IMR-90 (cell line): Measurements from ENCODE around the gene SIPA1. TPM values are rescaled to one million over a fixed set of nuclear protein-coding genes. Genes with fewer than 3 reads are reported as not detected.

Source experiments
- ATAC-seq: fragments of 200-7000 bp; cut with Tn5 transposase; 2 replicates; pipeline ENCODE4 v1.9.1; 2020; ENCODE audit warnings: low read depth, mild to moderate bottlenecking, moderate library complexity
- BruUV-seq: library from RNA; stranded (reverse); fragments of 400-500 nt; replicated peaks from 2 replicates; lab custom pipeline; 2021; lab: Mats Ljungman, UMichigan
- CTCF ChIA-PET: fragments of 300-600 bp; formaldehyde crosslinking; extraction: SDS; loops from one replicate; lab custom pipeline; 2021; ENCODE audit warnings: antibody characterized with exemption; lab: Yijun Ruan, JAX
- POLR2A ChIA-PET: fragments of 300-600 bp; sonication (Branson Sonifier 250); formaldehyde crosslinking; loops from one replicate; lab custom pipeline; 2022; ENCODE audit warnings: antibody characterized with exemption; ENCODE audit not compliant: unreplicated experiment; lab: Charles Lee
- DNase-seq: peaks from one replicate; pipeline ENCODE4 v3.0.0; 2013
- H2AFZ ChIP-seq: replicated peaks from 2 replicates; pipeline ENCODE3; 2013; ENCODE audit warnings: low read length, mild to moderate bottlenecking; ENCODE audit not compliant: poor library complexity
- H2AK5ac ChIP-seq: 2 replicates; pipeline ENCODE4 v1.6.1; 2013; ENCODE audit warnings: low read depth, low read length, inconsistent platforms
- H2AK9ac ChIP-seq: replicated peaks from 2 replicates; pipeline ENCODE3; 2013; ENCODE audit warnings: mild to moderate bottlenecking, low read depth, low read length, moderate library complexity; ENCODE audit not compliant: poor library complexity
- H2BK120ac ChIP-seq: 2 replicates; pipeline ENCODE4 v1.6.1; 2013; ENCODE audit warnings: low read depth, low read length, inconsistent platforms
- H2BK15ac ChIP-seq: 3 replicates; pipeline ENCODE4 v1.6.1; 2013; ENCODE audit warnings: low read depth, low read length, inconsistent platforms
- H2BK20ac ChIP-seq: 2 replicates; pipeline ENCODE4 v1.6.1; 2013; ENCODE audit warnings: low read depth, mild to moderate bottlenecking, inconsistent platforms, low read length, moderate library complexity
- H2BK5ac ChIP-seq: 2 replicates; pipeline ENCODE4 v1.6.1; 2013; ENCODE audit warnings: mild to moderate bottlenecking, low read depth, low read length, inconsistent platforms; ENCODE audit not compliant: poor library complexity, severe bottlenecking
- H3K14ac ChIP-seq: replicated peaks from 2 replicates; pipeline ENCODE4 v1.6.1; 2013; ENCODE audit warnings: low read depth, low read length, inconsistent platforms
- H3K18ac ChIP-seq: 2 replicates; pipeline ENCODE4 v1.6.1; 2013; ENCODE audit warnings: low read depth, low read length, control low read depth
- H3K23ac ChIP-seq: 2 replicates; pipeline ENCODE4 v1.6.1; 2013; ENCODE audit warnings: low read depth, low read length, inconsistent platforms
- H3K27ac ChIP-seq: 2 replicates; pipeline ENCODE4 v1.5.1; 2013; ENCODE audit warnings: mild to moderate bottlenecking, control low read depth, low read length; ENCODE audit not compliant: insufficient read depth
- H3K27me3 ChIP-seq: 2 replicates; pipeline ENCODE4 v1.6.1; 2013; ENCODE audit warnings: low read length; ENCODE audit not compliant: control insufficient read depth, insufficient read depth
- H3K36me3 ChIP-seq: 2 replicates; pipeline ENCODE4 v1.6.1; 2013; ENCODE audit warnings: low read length, mixed read lengths; ENCODE audit not compliant: control insufficient read depth, insufficient read depth
- H3K4ac ChIP-seq: 2 replicates; pipeline ENCODE4 v1.6.1; 2013; ENCODE audit warnings: low read depth, low read length, inconsistent platforms
- H3K4me1 ChIP-seq: 2 replicates; pipeline ENCODE4 v1.6.1; 2013; ENCODE audit warnings: low read length, mixed read lengths; ENCODE audit not compliant: control insufficient read depth, insufficient read depth
- H3K4me2 ChIP-seq: 2 replicates; pipeline ENCODE4 v1.6.1; 2013; ENCODE audit warnings: low read depth, mild to moderate bottlenecking, control low read depth, low read length, moderate library complexity
- H3K4me3 ChIP-seq: 2 replicates; pipeline ENCODE4 v1.5.1; 2013; ENCODE audit warnings: low read depth, mild to moderate bottlenecking, control low read depth, low read length, moderate library complexity; ENCODE audit not compliant: insufficient read depth
- H3K56ac ChIP-seq: 2 replicates; pipeline ENCODE4 v1.6.1; 2013; ENCODE audit warnings: low read length, inconsistent platforms; ENCODE audit not compliant: insufficient read depth; ENCODE audit errors: extremely low read depth
- H3K79me1 ChIP-seq, 2 experiments: 2 replicates each; pipeline ENCODE4 v1.6.1; 2013; ENCODE audit warnings: low read length in 2 of 2, inconsistent platforms in 1 of 2, low read depth in 1 of 2
- H3K9ac ChIP-seq: 2 replicates; pipeline ENCODE4 v1.6.1; 2013; ENCODE audit warnings: low read depth, low read length, control low read depth
- H3K9me1 ChIP-seq: 2 replicates; pipeline ENCODE4 v1.6.1; 2013; ENCODE audit warnings: low read length, inconsistent platforms; ENCODE audit not compliant: insufficient read depth
- H3K9me3 ChIP-seq: 2 replicates; pipeline ENCODE4 v1.6.1; 2013; ENCODE audit warnings: low read length; ENCODE audit not compliant: control insufficient read depth, insufficient read depth
- H4K20me1 ChIP-seq: 2 replicates; pipeline ENCODE4 v1.6.1; 2013; ENCODE audit warnings: low read length, inconsistent platforms; ENCODE audit not compliant: insufficient read depth
- H4K5ac ChIP-seq: 2 replicates; pipeline ENCODE4 v1.6.1; 2013; ENCODE audit warnings: mild to moderate bottlenecking, low read depth, low read length, control low read depth
- H4K8ac ChIP-seq, 2 experiments: 2 replicates each; pipeline ENCODE4 v1.6.1; 2013; ENCODE audit warnings: low read depth in 2 of 2, low read length in 2 of 2, control low read depth in 1 of 2, inconsistent platforms in 1 of 2
- H4K91ac ChIP-seq: 2 replicates; pipeline ENCODE4 v1.6.1; 2013; ENCODE audit warnings: low read depth, low read length, inconsistent platforms; ENCODE audit not compliant: insufficient read depth
- BHLHE40 ChIP-seq: fragments of 150-350 bp; IDR thresholded peaks from 2 replicates; pipeline ENCODE4 v1.6.1; 2016; ENCODE audit warnings: mild to moderate bottlenecking, low read depth, low read length
- CEBPB ChIP-seq: IDR thresholded peaks from 2 replicates; pipeline ENCODE4 v1.6.1; 2012; ENCODE audit warnings: low read depth, low read length, improper control_type of control experiment
- CHD1 ChIP-seq: IDR thresholded peaks from 2 replicates; pipeline ENCODE4 v1.6.1; 2012; ENCODE audit warnings: low read depth, low read length, improper control_type of control experiment
- CTCF ChIP-seq: conservative IDR thresholded peaks from 2 replicates; pipeline ENCODE4 v1.5.1; 2012; ENCODE audit warnings: mild to moderate bottlenecking, low read depth, low read length, improper control_type of control experiment
- ELK1 ChIP-seq: fragments of 150-350 bp; IDR thresholded peaks from 2 replicates; pipeline ENCODE4 v1.6.1; 2016; ENCODE audit warnings: low read depth, mild to moderate bottlenecking, low read length, moderate library complexity, borderline replicate concordance
- FOS ChIP-seq: fragments of 150-350 bp; IDR thresholded peaks from 2 replicates; pipeline ENCODE4 v1.6.1; 2016; ENCODE audit warnings: low read depth, low read length
- MAFK ChIP-seq: IDR thresholded peaks from 2 replicates; pipeline ENCODE4 v1.6.1; 2012; ENCODE audit warnings: low read depth, low read length, improper control_type of control experiment
- MAZ ChIP-seq: IDR thresholded peaks from 2 replicates; pipeline ENCODE4 v1.6.1; 2012; ENCODE audit warnings: low read depth, mild to moderate bottlenecking, low read length, improper control_type of control experiment, moderate library complexity, borderline replicate concordance
- MXI1 ChIP-seq: IDR thresholded peaks from 2 replicates; pipeline ENCODE4 v1.6.1; 2012; ENCODE audit warnings: low read depth, mild to moderate bottlenecking, low read length, moderate library complexity, borderline replicate concordance
- NFE2L2 ChIP-seq: fragments of 150-350 bp; IDR thresholded peaks from 2 replicates; pipeline ENCODE4 v1.6.1; 2016; ENCODE audit warnings: low read depth, mild to moderate bottlenecking, low read length
- POLR2A ChIP-seq: IDR thresholded peaks from 2 replicates; pipeline ENCODE4 v1.6.1; 2012; ENCODE audit warnings: mild to moderate bottlenecking, low read depth, low read length
- RAD21 ChIP-seq: IDR thresholded peaks from 2 replicates; pipeline ENCODE4 v1.6.1; 2012; ENCODE audit warnings: low read length, improper control_type of control experiment
- RCOR1 ChIP-seq: IDR thresholded peaks from 2 replicates; pipeline ENCODE4 v1.6.1; 2012; ENCODE audit warnings: mild to moderate bottlenecking, low read length, improper control_type of control experiment; ENCODE audit not compliant: insufficient replicate concordance
- RFX5 ChIP-seq: IDR thresholded peaks from 2 replicates; pipeline ENCODE4 v1.8.0; 2012; ENCODE audit warnings: low read depth, mild to moderate bottlenecking, low read length, moderate library complexity
- SMC3 ChIP-seq: fragments of 150-350 bp; IDR thresholded peaks from 2 replicates; pipeline ENCODE4 v1.6.1; 2016; ENCODE audit warnings: low read depth, mild to moderate bottlenecking, antibody characterized with exemption, low read length, moderate library complexity
- USF2 ChIP-seq: fragments of 150-350 bp; IDR thresholded peaks from 2 replicates; pipeline ENCODE4 v1.6.1; 2017; ENCODE audit warnings: mild to moderate bottlenecking, antibody characterized with exemption, low read length, low read depth
- WGBS, 2 experiments: methylation state at CpG; one replicate each; pipeline versions ENCODE4 v1.1.5 to v1.1.7; 2013; ENCODE audit warnings: missing lambda C conversion rate in 2 of 2; ENCODE audit not compliant: insufficient read length in 1 of 2; ENCODE audit errors: extremely low coverage in 2 of 2; 5-methylcytosine and 5-hydroxymethylcytosine counted together
- dilution Hi-C: fragments of 300-500 bp; cut with HindIII; formaldehyde crosslinking; loops from one replicate; pipeline ENCODE4 v1.14.3; 2018; ENCODE audit warnings: low sequenced_read_pairs; ENCODE audit not compliant: unreplicated experiment
- in situ Hi-C: fragments of 300-500 bp; cut with MboI; formaldehyde crosslinking; loops from 3 replicates; pipeline ENCODE4 v1.14.3; 2019; ENCODE audit warnings: low sequenced_read_pairs, inconsistent platforms, mixed read lengths
- intact Hi-C: fragments of 100-400 bp; cut with micrococcal nuclease; formaldehyde crosslinking; loops from 2 replicates; pipeline ENCODE4 v1.10.0; 2022
- polyA plus RNA-seq, 3 experiments: library from polyadenylated mRNA; depleted of rRNA; stranded (reverse); fragments of >200 nt; gene quantifications; 2 replicates each; pipeline ENCODE4 v1.2.3, GENCODE V29; 2012; ENCODE audit warnings: low replicate concordance in 1 of 3
- total RNA-seq: library from RNA; depleted of rRNA; stranded (reverse); fragments of >200 nt; gene quantifications from 2 replicates; pipeline ENCODE4 v1.2.3, GENCODE V29; 2012

Gene SIPA1
- total and polyA plus RNA-seq, 2 of the 4 experiments (the other 2 are of a cell fraction), result 10.6 to 39.7 TPM

- H3K27ac ChIP-seq, result no peak overlapping the region
- ChIA-PET POLR2A (no interaction called here), CTCF (no interaction called here)
- no peak overlapping the region for H2BK120ac ChIP-seq
- no peak overlapping the region for H3K56ac ChIP-seq
- no peaks in the 10 kb centered on the region for H3K9me3 ChIP-seq
- H2BK5ac ChIP-seq, result no peak overlapping the region
- no peak overlapping the region for H3K14ac ChIP-seq
- H2BK20ac ChIP-seq, result no peak overlapping the region
- no peak overlapping the region for H3K4me3 ChIP-seq
- H3K4me2 ChIP-seq, result no peak overlapping the region
- peaks cover 73% of the 10 kb centered on the region for H3K36me3 ChIP-seq
- no peak overlapping the region for H2AK9ac ChIP-seq
- TF ChIP-seq MAFK, result no peak
- no peak for TF ChIP-seq RCOR1
- no peak for TF ChIP-seq RAD21
- no peak for TF ChIP-seq FOS
- no peak for TF ChIP-seq CEBPB
- no peak for TF ChIP-seq CTCF
- no peak for TF ChIP-seq CHD1
- no peak for TF ChIP-seq USF2
- TF ChIP-seq MXI1, result no peak
- no peak for TF ChIP-seq NFE2L2
- TF ChIP-seq RFX5, result no peak
- TF ChIP-seq MAZ, result no peak
- TF ChIP-seq ELK1, result no peak
- TF ChIP-seq POLR2A, result no peak
- TF ChIP-seq BHLHE40, result no peak
- no peak for TF ChIP-seq SMC3
- H4K8ac ChIP-seq, result no peak overlapping the region
- no peak overlapping the region for H4K91ac ChIP-seq
- H2BK15ac ChIP-seq, result no peak overlapping the region
- no peaks in the 10 kb centered on the region for H3K27me3 ChIP-seq
- no peak overlapping the region for H3K4ac ChIP-seq
- H3K23ac ChIP-seq, result no peak overlapping the region
- H4K5ac ChIP-seq, result no peak overlapping the region
- H3K18ac ChIP-seq, result no peak overlapping the region
- H3K79me1 ChIP-seq, result peaks cover 43 to 70% of the 10 kb centered on the region in 2 experiments; a peak in 3 of 4 replicates
- no TSS peak for BruUV-seq
- no peak overlapping the region for H2AK5ac ChIP-seq
- no peak overlapping the region for H3K9ac ChIP-seq
- no peak for ATAC-seq
- H4K20me1 ChIP-seq, result peaks cover 13% of the 10 kb centered on the region; the same call in 1 of the 2 replicates
- intact Hi-C loops (no loop called here), in situ Hi-C loops (no loop called here), dilution Hi-C loops (no loop called here)
- DNase-seq, result no peak
- 99% methylated on average over 6 of the region's 7 CpGs; no CpG with 5 or more reads in 1 of the 2 experiments for WGBS, 2 experiments
- H3K4me1 ChIP-seq, result peaks cover 13% of the 10 kb centered on the region
- no peak overlapping the region for H2AFZ ChIP-seq
- H3K9me1 ChIP-seq, result 0 out of 2 replicates have a peak, but pooled peaks cover 4% of the 10 kb centered on the region
Measured at GRCh38 chr11:65657426-65657825, 19.5 kb downstream of the SIPA1 start.
